ENCODE measurements around the gene NSUN7.

Gene NSUN7

GRCh38 chr4:40856840-40857362, 107.1 kb downstream of the NSUN7 start (continued):
- TF ChIP-seq ZNF223 (tag by site-specific recombination; IDR thresholded peaks at IDR 0.05) (peak; percentile 87), ZNF2 (tag by site-specific recombination; IDR thresholded peaks at IDR 0.05) (peak; percentile 28; the same call in 1 of the 2 replicates), ZNF148 (tag by site-specific recombination; IDR thresholded peaks at IDR 0.05; ENCODE audit: borderline replicate concordance) (no peak), FEZF1 (tag by site-specific recombination; IDR thresholded peaks at IDR 0.05) (no peak), ZNF629 (tag by site-specific recombination; IDR thresholded peaks at IDR 0.05) (0 out of 2 replicates have a peak, but pooled peaks have one; percentile 16), PRDM10 (tag by site-specific recombination; IDR thresholded peaks at IDR 0.05) (peak; percentile 27; the same call in 1 of the 2 replicates), ZNF558 (tag by site-specific recombination; IDR thresholded peaks at IDR 0.05) (no peak), YY2 (tag by site-specific recombination; IDR thresholded peaks at IDR 0.05) (no peak), ZNF398 (tag by site-specific recombination; IDR thresholded peaks at IDR 0.05) (no peak), SP7 (tag by site-specific recombination; IDR thresholded peaks at IDR 0.05) (peak; percentile 34; the same call in 1 of the 2 replicates), ZNF404 (tag by site-specific recombination; IDR thresholded peaks at IDR 0.05) (no peak), ZNF529 (tag by site-specific recombination; IDR thresholded peaks at IDR 0.05; ENCODE audit: insufficient replicate concordance) (no peak)

- ChIA-PET CTCF (no interaction called here), POLR2A (no interaction called here)
- Histone ChIP-seq H3K4me3 (ENCODE audit: low read depth, low read length) (no peak overlapping the region), H3K36me3 (ENCODE audit: control insufficient read depth in 2 of 2, insufficient read depth in 1 of 2, low read length in 2 of 2) (no peaks in the 10 kb centered on the region), H3K4me1 (ENCODE audit: control insufficient read depth, insufficient read depth, low read length) (no peaks in the 10 kb centered on the region), H3K27ac (ENCODE audit: extremely low read depth, low read depth, low read length) (no peak overlapping the region), H3K9me3 (ENCODE audit: control insufficient read depth, insufficient read depth, low read depth, low read length) (no peaks in the 10 kb centered on the region)
- TF ChIP-seq ZNF701 (tag by site-specific recombination; IDR thresholded peaks at IDR 0.05) (no peak), ZNF146 (tag by site-specific recombination; IDR thresholded peaks at IDR 0.05) (no peak), ZNF555 (tag by site-specific recombination; conservative IDR thresholded peaks at IDR 0.05) (no peak), ZSCAN4 (tag by site-specific recombination; IDR thresholded peaks at IDR 0.05) (no peak)
Observed at GRCh38 chr4:40857956-40858355, 108.2 kb downstream of the NSUN7 start.
